GM12873 (cell line): Measurements from ENCODE around the gene ADRB2.

Experiments
- CTCF ChIP-seq: IDR thresholded peaks from 2 replicates; pipeline ENCODE4 v1.5.1; 2012; ENCODE audit warnings: low read depth, mild to moderate bottlenecking, moderate library complexity, low read length, control low read depth; ENCODE audit not compliant: insufficient read depth; ENCODE audit errors: missing control alignments

Gene ADRB2

DNA sequence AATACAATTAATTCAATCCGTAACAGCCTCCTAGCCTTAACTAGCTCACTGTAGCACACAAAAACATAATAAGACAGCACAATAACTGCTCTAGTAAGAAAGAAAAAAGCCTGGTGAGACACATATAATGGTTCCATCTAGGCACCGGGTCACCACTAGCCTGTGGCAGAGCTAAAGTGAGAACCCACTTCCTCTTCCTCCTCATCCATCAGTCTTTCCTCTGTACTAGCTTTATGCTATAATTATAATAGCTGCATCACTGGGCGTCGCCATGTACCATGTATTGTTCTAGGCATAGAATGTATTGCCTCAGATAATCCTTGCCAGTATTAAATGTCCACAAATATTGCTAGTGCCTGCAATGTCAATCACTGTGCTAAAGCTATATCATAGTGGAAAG is 23.1 kb downstream of the ADRB2 start:
- TF ChIP-seq CTCF = no peak

GRCh38 chr5:148850836-148851235 is 24.4 kb downstream of the ADRB2 start:
- TF ChIP-seq CTCF = no peak

DNA sequence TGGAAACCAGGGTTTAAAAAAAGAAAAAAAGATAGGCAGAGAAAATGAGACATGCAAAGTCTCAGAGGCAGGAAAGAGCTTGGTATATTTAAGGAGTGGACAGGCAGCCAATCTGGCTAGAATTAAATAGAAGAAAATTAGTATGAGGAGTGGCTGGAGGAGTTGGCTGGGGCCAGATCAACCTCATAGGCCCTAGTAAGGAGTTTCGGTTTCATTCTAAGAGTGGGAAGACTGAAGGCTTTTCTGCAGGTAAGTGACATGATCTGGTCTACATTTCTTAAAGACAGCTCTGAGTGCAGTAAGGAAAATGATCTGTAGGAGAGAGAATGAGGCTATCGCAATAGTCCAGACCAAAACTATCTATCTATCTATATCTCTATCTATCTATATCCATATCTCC is 27.5 kb downstream of the ADRB2 start:
- no peak for TF ChIP-seq CTCF

DNA sequence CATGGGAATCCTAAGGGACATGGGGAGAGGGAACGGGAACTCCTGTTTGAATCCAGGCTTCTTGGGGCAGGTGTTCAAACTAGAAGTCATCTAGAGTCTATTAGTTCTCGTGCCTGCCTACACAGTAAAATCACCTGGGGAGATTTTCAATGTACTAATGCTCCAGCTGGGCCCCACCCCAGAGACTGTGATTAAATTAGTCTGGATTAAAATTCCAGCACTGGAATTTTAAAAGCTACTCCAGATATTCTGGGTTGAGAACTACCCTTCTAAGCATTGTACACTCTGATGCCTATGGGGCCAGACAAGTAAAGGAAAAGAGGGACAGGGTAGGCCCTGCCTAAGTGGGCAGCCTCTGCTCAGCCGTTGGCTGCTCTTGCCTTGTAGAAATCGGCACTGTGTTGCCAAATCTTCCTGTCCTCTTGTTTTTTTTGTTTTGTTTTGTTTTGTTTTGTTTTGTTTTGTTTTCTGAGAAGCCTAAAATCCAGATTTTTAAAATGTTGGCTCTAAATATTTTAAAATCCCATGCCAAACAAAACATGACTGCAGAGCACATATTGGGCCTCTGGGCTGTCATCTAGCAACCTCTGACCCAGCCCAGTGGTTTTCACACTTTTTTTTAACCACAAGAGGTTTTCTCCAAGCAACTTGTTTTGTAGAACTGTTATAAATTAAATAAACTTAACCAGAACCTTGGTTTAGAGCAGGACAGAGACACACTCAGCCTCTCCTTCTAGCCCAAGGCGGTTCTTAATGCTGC is 29.0 kb downstream of the ADRB2 start:
- TF ChIP-seq CTCF = no peak

GRCh38 chr5:148856009-148856367 is 29.6 kb downstream of the ADRB2 start:
- no peak for TF ChIP-seq CTCF

GRCh38 chr5:148856424-148856823 is 30.0 kb downstream of the ADRB2 start:
- no peak for TF ChIP-seq CTCF

DNA sequence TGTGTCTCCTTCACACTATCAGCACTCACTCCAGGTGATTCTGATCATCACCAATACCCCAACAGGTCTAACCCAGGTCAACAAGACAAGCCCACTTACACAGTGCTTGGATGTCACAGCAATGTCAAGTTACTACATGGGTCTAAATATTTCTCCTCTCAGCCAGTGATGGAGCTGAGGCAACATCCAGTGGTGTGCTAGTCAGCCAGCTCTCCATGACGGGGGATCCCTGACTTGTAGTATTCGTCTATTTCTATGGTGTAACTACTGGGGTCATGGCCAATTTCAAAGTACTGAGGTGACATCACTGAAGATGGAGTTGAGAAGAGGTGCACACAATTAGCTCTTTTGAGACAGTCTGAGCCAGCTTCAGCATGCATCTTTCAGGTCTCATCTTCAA is 31.1 kb downstream of the ADRB2 start:
- no peak for TF ChIP-seq CTCF
